Fibroblast of the aortic adventitia (primary cell): Measurements from ENCODE around the gene ITGBL1. TPM values are rescaled to one million over a fixed set of nuclear protein-coding genes. Genes with fewer than 3 reads are reported as not detected.

Source experiments
- DNase-seq: peaks from one replicate; pipeline ENCODE4 v3.0.0-alpha.2; 2010; ENCODE audit warnings: low read depth
- H3K4me3 ChIP-seq: 2 replicates; pipeline ENCODE4 v1.5.1; 2011; ENCODE audit warnings: low read depth, mild to moderate bottlenecking, control low read depth, low read length, moderate library complexity
- total RNA-seq: library from RNA; depleted of rRNA; stranded (reverse); fragments of >200 nt; gene quantifications from 2 replicates; pipeline ENCODE4 v1.2.3, GENCODE V29; 2012; ENCODE audit warnings: low replicate concordance
- TF ChIP-seq, protein P1 (sequence below): IDR thresholded peaks from 2 replicates; pipeline ENCODE4 v1.5.1; 2011; ENCODE audit warnings: mild to moderate bottlenecking, low read length, control low read depth, inconsistent platforms; ENCODE audit not compliant: insufficient read depth

Gene ITGBL1
- total RNA-seq, 1 donor: 167 TPM

DNA sequence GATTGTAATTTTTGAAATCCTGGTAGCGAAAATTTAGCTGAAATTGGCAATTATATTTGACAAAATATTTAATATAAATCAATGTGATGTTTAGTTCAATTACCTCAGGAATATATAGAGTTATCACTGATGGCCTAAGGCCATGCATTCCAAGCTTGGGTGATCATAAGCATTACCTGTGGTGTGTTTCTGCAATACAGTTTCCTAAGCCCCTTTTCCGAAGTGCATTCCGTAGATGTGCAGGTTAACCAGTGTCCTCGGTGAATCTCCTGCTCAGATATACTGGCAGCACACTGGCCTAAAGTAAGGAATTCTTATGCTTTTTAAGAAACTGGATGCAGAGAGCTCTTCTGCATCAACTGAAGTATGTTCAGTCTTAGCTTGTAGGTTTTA, 35.0 kb downstream of the ITGBL1 start:
- H3K4me3 ChIP-seq: no peak overlapping the region
- TF ChIP-seq, protein P1, sequence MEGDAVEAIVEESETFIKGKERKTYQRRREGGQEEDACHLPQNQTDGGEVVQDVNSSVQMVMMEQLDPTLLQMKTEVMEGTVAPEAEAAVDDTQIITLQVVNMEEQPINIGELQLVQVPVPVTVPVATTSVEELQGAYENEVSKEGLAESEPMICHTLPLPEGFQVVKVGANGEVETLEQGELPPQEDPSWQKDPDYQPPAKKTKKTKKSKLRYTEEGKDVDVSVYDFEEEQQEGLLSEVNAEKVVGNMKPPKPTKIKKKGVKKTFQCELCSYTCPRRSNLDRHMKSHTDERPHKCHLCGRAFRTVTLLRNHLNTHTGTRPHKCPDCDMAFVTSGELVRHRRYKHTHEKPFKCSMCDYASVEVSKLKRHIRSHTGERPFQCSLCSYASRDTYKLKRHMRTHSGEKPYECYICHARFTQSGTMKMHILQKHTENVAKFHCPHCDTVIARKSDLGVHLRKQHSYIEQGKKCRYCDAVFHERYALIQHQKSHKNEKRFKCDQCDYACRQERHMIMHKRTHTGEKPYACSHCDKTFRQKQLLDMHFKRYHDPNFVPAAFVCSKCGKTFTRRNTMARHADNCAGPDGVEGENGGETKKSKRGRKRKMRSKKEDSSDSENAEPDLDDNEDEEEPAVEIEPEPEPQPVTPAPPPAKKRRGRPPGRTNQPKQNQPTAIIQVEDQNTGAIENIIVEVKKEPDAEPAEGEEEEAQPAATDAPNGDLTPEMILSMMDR: no peak
- no peak for DNase-seq

DNA sequence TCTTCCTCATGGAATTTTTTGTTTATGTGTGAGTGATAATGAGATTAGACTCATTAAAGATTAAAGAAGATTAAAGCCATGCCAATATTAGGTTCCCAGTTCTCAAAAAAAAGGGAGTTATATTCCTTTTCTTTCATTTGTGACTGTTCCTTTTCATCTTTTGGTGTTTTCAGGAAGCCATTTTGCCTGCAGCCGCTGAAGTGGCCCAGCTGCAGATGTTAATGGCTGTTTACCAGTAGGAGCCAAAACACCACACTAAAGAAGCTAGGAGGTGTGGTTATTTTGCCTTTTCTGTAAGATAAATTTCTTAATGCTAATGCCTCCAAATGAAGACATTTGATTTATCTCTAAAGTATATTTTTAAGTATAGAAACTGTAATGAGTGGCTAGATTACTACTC, 36.3 kb downstream of the ITGBL1 start:
- TF ChIP-seq, protein P1: no peak
- DNase-seq: no peak
- no peak overlapping the region for H3K4me3 ChIP-seq

DNA sequence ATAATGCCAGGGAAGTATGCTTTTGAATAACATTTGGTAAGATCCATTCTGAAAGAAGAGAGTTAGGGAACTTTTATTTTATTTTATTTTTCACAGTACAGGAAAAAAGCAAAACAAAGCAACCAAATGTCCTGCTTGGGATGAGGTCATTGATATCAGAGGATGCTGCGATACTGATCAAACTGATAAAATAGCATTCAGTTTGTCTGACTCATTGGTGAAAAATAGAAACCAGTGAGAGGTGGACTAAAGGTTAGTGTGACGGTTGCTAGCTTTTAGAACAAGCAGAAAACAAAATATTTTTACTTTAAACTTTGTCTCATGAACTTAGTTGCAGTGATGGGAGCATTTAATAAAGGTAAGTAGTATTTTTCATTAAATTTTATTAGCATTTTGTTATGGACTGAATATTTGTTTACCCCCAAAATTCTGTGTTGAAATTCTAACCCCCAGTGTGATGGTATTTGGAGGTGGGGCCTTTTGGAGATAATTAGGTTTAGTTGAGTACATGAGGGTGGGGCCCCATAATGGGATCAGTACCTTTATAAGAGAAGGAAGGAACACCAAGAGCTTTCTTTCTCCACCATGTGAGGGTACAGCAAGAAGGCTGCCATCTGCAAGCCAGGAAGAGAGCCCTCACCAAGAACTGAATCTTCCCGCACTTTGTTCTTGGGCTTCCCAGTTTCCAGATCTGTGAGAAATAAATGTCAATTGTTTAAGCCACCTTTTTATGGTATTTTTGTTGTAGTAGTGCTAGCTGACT, 37.3 kb downstream of the ITGBL1 start:
- peak; percentile 39 for DNase-seq
- no peak overlapping the region for H3K4me3 ChIP-seq
- TF ChIP-seq, protein P1: no peak

DNA sequence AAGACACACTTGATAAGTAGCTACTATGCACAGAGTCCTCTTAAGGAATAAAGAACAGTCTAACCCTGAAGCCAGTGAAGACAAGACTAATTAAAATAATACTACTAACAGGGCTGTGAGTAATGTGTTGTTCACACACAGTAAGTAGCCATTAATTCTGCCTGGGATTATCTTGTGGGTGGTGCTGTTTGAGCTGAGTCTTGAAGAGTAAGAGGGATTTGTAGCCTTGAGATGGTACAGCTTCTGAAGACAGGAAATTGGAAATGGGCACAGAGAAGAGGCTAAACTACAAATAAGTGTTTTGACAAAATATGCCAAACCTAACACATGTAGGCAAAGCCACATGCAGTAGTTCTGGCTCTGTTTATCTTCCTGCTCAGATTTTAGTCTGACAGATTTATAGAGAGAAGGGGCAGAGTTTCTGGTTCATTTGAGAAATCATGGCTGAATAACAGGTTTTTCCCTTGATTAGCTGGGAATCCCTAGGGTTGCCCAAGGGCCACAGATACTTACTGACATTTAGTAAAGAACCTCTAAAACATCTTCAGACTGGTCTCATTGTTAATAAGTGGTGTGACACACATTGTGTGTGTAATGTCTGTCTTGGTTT, 38.0 kb downstream of the ITGBL1 start:
- no peak overlapping the region for H3K4me3 ChIP-seq
- TF ChIP-seq, protein P1: no peak
- DNase-seq: no peak

DNA sequence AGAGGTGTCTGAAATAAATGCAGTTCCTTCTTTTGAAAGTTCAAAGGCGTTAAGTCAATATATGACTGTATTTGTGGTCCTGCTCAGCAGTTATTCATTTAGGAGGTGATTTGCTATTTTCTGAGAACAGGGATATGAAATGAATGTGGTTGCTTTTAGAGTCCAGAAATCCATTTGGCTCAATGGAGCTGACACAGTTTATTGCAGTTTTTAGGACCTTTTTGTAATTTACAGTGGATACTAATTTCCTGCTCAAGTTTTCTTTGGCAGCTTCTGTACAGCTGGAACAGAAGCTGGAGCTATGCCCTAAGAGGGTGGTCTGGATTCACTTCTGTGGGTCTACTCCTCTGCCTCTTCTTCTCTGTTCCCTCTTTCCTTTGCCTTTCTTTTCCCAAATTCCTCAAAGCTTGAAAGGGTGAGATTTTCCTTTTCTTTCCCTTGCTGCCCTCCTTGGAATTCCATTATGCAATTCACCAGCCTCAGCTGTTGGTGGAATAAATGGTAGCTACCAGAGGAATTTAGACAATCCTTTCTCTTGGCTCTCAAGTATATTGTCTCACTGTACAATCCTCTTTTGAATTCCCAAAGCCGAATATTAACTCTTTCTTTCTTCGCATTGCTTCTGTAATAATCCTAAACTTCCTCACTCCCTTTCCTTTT, 39.9 kb downstream of the ITGBL1 start:
- DNase-seq: peak; percentile 73
- no peak overlapping the region for H3K4me3 ChIP-seq
- TF ChIP-seq, protein P1: no peak

DNA sequence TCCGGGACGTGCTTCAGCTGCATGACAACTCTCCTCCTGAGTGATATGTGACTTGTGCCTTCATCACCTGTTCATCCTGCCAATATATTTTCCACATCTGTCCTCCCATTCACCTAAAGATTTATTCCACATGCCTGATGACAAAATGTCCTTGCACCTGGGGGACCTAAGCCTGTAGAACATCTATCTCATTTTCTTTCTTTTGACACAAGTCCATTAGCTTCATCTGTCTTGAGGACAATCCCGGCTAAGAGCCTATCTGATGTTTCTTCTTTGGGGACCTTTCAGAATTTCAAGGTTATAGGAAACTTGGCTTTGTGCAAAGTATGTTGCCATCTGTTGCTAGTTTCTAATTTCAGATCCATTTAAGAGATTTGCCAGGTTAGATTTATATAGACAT, 41.1 kb downstream of the ITGBL1 start:
- no peak for DNase-seq
- TF ChIP-seq, protein P1: no peak
- no peak overlapping the region for H3K4me3 ChIP-seq
